Medulla oblongata (tissue), 1 donor: ENCODE measurements around the gene KDSR.
"Not testable (repeated sequence)": the region's sequence is repeated elsewhere in the genome, so short reads cannot be mapped to it uniquely, and the experiment has no call there.

ENCODE experiments used
- DNase-seq: peaks from one replicate; pipeline ENCODE4 v3.0.0-alpha.2; 2015; ENCODE audit errors: extremely low spot score

KDSR gene

GRCh38 chr18:63366213-63367052, 573 bp downstream of the KDSR start:
- DNase-seq = no peak

GRCh38 chr18:63365876-63366212, 1.2 kb downstream of the KDSR start:
- peak; percentile 40 for DNase-seq

GRCh38 chr18:63363951-63364350, 3.1 kb downstream of the KDSR start:
- no peak for DNase-seq

- DNase-seq = not testable (repeated sequence)
These were observed 3.6 kb downstream of the KDSR start for GRCh38 chr18:63363420-63363819.

GRCh38 chr18:63356272-63356896, 10.6 kb downstream of the KDSR start:
- DNase-seq = no peak

GRCh38 chr18:63350230-63350629, 16.8 kb downstream of the KDSR start:
- DNase-seq = no peak

GRCh38 chr18:63348508-63349136, 18.4 kb downstream of the KDSR start:
- DNase-seq = no peak

GRCh38 chr18:63346480-63347183, 20.4 kb downstream of the KDSR start:
- no peak for DNase-seq

- no peak for DNase-seq
These were observed 21.0 kb downstream of the KDSR start for GRCh38 chr18:63346031-63346430.

- no peak for DNase-seq
These were observed 22.1 kb downstream of the KDSR start for GRCh38 chr18:63344918-63345317.

- no peak for DNase-seq
These were observed 22.7 kb downstream of the KDSR start for GRCh38 chr18:63344263-63344662.

GRCh38 chr18:63342206-63342605, 24.8 kb downstream of the KDSR start:
- peak; percentile 28 for DNase-seq

- peak; percentile 59 for DNase-seq
These were observed 27.0 kb downstream of the KDSR start for GRCh38 chr18:63339920-63340484.

GRCh38 chr18:63336366-63337099, 30.5 kb downstream of the KDSR start:
- DNase-seq = no peak

GRCh38 chr18:63331105-63331504, 35.9 kb downstream of the KDSR start:
- DNase-seq = no peak

- DNase-seq = no peak
These were observed 37.4 kb downstream of the KDSR start for GRCh38 chr18:63329431-63330145.

GRCh38 chr18:63326011-63326410, 41.0 kb downstream of the KDSR start:
- DNase-seq = no peak

- no peak for DNase-seq
These were observed 41.8 kb downstream of the KDSR start for GRCh38 chr18:63325086-63325686.

GRCh38 chr18:63322908-63323634, 43.9 kb downstream of the KDSR start:
- DNase-seq = peak; percentile 95
